ENCODE results near the gene ITPRID1.
"Not testable (repeated sequence)": the region's sequence is repeated elsewhere in the genome, so short reads cannot be mapped to it uniquely, and the experiment has no call there.

The ITPRID1 gene

DNA sequence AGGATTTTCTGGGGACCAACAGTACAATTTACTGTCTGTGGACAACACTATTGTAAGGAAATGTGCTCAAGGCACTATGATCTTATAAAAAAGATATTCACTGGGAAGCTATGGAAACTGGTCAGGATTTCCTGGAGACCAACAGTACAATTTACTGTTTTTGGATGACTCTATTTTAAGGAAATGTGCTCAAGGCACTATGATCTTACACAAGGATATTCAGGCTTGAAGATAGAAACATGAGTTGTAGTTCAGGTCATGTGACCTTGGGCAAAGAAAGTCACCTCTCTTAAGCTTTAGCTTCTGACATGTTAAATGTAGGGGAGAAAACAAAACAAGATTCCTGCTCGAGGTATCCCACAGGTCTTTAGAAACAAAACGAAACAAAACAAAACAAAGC, 1.7 kb upstream of the ITPRID1 start:
- TF ChIP-seq, protein P1, sequence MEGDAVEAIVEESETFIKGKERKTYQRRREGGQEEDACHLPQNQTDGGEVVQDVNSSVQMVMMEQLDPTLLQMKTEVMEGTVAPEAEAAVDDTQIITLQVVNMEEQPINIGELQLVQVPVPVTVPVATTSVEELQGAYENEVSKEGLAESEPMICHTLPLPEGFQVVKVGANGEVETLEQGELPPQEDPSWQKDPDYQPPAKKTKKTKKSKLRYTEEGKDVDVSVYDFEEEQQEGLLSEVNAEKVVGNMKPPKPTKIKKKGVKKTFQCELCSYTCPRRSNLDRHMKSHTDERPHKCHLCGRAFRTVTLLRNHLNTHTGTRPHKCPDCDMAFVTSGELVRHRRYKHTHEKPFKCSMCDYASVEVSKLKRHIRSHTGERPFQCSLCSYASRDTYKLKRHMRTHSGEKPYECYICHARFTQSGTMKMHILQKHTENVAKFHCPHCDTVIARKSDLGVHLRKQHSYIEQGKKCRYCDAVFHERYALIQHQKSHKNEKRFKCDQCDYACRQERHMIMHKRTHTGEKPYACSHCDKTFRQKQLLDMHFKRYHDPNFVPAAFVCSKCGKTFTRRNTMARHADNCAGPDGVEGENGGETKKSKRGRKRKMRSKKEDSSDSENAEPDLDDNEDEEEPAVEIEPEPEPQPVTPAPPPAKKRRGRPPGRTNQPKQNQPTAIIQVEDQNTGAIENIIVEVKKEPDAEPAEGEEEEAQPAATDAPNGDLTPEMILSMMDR (IDR thresholded peaks at IDR 0.05): no peak
- TF ChIP-seq ZFX (IDR thresholded peaks at IDR 0.05; ENCODE audit: borderline replicate concordance): no peak
- no peak overlapping the region for H3K27ac ChIP-seq

DNA sequence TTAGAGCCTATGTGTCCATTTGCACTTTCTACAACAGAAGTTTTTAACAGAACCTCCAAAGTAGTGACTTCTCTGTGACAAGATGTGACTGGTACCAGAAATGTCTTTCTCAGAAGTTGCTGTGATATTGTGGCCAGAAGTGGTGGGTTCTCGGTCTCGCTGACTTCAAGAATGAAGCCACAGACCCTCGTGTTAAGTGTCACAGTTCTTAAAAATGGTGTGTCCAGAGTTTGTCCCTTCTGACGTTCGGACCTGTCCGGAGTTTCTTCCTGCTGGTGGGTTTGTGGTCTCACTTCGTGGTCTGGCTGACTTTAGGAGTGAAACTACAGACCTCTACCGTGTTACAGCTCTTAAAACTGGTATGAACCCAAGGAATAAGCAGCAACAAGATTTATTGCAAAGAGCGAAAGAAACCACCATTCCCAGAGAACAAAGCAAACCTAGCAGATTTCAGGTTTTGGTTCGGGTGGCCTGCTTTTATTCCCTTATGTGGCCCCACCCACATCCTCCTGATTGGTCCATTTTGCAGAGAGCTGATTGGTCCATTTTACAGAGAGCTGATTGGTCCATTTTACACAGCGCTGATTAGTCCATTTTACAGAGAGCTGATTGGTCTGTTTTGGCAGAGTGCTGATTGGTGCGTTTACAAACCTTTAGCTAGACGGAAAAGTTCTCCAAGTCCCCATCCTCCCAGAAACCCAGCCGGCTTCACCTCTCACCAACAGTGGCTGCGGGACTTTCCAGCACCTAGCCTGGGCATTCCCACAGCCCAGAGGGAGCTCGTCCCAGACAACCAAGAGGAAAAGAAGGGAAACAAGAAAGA, 3.0 kb downstream of the ITPRID1 start:
- no peak overlapping the region for H3K27ac ChIP-seq
- TF ChIP-seq, protein P1 (IDR thresholded peaks at IDR 0.05): no peak
- TF ChIP-seq ZFX (IDR thresholded peaks at IDR 0.05; ENCODE audit: borderline replicate concordance): no peak

DNA sequence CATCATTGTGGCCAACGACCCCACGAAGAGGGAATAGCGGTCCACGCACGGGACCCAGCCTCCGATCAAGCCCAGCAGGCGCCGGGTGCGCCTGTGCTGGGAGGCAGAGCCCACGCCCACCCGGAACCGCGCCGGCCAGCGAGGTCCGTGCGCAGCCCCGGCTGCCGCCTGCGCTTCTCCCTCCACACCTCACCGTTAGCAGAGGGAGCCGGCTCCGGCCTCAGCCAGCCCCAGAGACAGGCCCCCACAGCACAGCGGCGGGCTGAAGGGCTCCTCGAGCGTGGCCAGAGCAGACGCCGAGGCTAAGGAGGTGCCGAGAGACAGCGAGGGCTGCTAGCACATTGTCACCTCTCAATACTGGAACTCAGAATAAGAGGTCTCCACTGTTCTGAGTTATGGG, 3.6 kb downstream of the ITPRID1 start:
- TF ChIP-seq ZFX (IDR thresholded peaks at IDR 0.05; ENCODE audit: borderline replicate concordance): no peak
- TF ChIP-seq, protein P1 (IDR thresholded peaks at IDR 0.05): no peak
- H3K27ac ChIP-seq: no peak overlapping the region

- TF ChIP-seq ZFX (IDR thresholded peaks at IDR 0.05; ENCODE audit: borderline replicate concordance): no peak
- TF ChIP-seq, protein P1 (IDR thresholded peaks at IDR 0.05): no peak
- no peak overlapping the region for H3K27ac ChIP-seq
Measured at GRCh38 chr7:31518766-31519165, 4.9 kb downstream of the ITPRID1 start.

DNA sequence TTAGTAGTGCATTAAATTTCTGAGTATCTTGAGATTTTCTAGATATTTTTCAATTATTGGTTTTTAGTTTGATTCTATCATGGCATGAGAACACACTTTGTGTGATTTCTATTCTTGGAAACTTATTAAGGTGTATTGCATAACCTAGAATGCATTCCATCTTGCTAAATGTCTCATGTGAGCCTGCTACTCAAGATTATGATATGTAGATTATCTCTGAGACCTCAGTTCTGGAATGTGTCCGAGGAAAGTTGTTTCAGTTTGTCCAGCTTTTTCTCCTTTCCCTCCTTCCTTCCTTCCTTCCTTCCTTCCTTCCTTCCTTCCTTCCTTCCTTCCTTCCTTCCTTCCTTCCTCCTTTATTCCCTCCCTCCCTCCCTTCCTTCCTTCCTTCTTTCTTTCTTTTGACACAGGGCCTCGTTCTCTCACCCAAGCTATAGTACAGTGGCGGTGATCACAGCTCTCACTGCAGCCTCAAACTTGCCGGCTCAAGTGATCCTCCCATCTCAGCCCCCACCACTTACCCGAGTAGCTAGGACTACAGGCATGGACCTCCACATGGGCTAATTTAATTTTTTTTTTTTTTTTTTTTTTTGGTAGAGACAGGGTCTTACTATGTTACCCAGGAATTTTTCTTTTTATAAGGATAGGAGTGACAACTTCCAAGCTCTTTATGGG, 7.6 kb downstream of the ITPRID1 start:
- no peak overlapping the region for H3K27ac ChIP-seq
- TF ChIP-seq, protein P1 (IDR thresholded peaks at IDR 0.05): no peak

GRCh38 chr7:31526864-31527263, 13.0 kb downstream of the ITPRID1 start:
- no peak overlapping the region for H3K27ac ChIP-seq
- no peak for TF ChIP-seq ZFX (IDR thresholded peaks at IDR 0.05; ENCODE audit: borderline replicate concordance)
- TF ChIP-seq, protein P1 (IDR thresholded peaks at IDR 0.05): no peak

DNA sequence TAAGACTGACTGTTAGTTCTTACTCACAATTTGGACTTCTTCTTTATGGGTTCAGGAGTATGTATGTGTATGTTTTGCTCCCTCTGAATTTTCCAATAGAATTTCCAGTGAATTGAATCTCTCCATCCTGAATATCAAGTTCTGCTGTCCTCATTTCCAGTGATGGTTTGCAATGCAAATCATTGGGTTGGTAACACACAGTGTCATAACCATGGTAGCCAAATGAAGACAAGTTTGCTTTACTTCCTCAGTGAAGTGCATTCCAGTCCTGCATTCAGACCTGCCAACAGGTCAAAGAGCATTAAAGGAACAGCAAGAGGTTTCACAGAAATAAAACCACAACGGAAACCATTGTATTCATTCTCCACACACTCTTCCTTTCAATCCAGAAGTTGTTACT, 15.2 kb downstream of the ITPRID1 start:
- no peak overlapping the region for H3K27ac ChIP-seq
- TF ChIP-seq ZFX (IDR thresholded peaks at IDR 0.05; ENCODE audit: borderline replicate concordance): no peak
- TF ChIP-seq, protein P1 (IDR thresholded peaks at IDR 0.05): no peak

GRCh38 chr7:31540651-31541185, 26.8 kb downstream of the ITPRID1 start:
- H3K27ac ChIP-seq: not testable (repeated sequence)
